Stimulated activated CD8-positive, alpha-beta memory T cell treated with anti-CD3 and anti-CD28 coated beads, Interleukin-12 subunit alpha, Interleukin-12 subunit beta, amount 100 ng/mL, for 1 hour (primary cell): Measurements from ENCODE around the gene RNF112.
"Not testable (repeated sequence)": the region's sequence is repeated elsewhere in the genome, so short reads cannot be mapped to it uniquely, and the experiment has no call there.

Source experiments
- DNase-seq: peaks from one replicate; pipeline ENCODE4 v3.0.0-alpha.2; 2020; ENCODE audit warnings: low read depth

Gene RNF112

DNA sequence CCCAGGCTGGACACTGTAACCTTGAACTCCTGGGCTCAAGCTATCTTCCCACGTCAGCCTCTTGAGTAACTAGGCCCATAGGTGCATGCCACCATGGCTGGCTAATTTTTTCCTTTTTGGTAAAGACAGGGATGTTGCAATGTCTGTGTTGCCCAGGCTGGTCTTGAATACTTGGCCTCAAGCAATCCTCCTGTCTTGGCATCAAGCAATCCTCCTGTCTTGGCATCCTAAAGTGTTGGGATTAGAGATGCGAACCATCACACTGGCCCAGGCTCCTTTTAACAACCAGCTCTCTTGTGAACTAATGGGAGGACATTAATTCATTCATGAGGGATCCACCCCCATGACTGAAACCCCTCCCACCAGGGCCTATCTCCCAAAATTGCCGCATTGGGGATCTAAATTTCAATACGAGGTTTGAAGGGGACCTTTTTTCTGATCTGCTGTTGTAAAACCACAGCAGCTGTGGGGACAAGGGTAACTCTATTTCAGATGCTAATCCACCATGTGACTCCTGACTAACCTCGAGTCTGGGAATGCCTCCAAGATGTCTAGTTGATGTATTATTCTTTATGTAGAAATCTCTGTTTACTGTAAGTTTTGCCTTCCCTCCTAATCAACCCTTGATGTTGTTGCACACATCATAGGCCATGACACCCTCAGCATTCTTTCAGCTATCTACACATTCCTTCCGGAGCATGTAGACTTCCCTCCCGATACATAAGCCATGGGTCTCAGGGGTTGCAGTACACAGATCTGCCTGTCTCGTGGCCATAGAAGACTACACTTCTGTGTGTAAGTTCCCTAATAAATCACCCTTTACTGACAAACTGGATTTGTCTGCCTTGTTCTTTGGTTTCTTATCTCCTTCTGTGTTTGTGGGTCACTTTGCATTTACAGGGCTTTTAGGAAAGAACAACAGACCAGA is 37.6 kb downstream of the RNF112 start:
- no peak for DNase-seq

DNA sequence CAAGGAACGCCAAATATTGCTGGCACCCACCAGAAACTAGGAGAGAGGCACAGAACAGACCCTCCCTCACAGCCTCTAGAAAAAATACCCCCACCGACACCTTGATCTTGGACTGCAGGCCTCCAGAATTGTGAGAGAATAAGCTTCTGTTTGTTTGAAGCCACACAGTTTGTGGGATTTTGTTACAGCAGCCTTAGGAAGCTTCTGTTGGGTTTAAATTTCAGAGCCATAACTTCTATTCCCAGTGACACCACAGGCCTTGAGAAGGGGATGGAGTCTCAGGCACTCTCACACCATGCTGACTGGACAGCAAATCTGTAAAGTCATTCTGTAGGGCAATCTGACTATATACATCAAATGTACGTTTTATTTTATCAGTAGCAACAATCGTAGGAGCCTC is 38.6 kb downstream of the RNF112 start:
- no peak for DNase-seq

DNA sequence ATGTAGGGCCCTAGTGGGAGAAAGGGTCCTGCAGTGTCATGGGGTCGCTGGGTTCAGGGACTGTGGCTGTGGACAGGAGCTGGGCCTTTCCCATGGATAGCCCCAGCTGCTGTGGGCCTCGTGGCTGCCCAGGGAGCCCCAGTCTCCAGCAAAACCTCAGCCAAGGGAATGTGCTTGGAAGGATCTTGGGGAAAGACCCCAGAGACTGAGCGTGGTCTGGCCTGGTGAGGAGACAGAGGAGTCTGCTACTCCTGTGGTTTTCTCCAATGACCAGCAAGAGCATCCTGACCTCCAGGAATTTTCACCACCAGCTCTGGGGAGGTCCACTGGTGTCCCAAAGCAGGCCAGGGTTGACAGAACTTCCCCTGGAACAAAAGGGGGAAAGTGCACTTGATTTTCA is 42.3 kb downstream of the RNF112 start:
- no peak for DNase-seq

DNA sequence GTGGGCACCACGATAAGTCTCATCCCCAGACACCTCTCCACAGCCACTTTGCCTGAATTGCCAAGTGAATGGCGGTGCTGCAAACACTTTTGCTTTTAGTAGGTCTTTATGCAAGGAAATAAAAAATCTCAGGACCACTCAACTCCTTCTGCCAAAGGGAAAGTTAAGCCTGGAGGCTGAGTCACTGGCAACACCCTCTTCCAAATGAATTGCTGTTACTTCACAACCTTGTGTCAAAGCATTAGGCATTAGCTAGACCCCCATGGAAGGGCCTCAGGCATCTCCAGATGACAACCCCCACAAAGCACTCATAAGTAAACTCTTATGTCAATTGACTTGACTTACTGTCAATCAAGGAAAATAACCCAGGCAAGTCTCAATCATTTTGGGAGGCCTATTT is 43.0 kb downstream of the RNF112 start:
- no peak for DNase-seq

DNA sequence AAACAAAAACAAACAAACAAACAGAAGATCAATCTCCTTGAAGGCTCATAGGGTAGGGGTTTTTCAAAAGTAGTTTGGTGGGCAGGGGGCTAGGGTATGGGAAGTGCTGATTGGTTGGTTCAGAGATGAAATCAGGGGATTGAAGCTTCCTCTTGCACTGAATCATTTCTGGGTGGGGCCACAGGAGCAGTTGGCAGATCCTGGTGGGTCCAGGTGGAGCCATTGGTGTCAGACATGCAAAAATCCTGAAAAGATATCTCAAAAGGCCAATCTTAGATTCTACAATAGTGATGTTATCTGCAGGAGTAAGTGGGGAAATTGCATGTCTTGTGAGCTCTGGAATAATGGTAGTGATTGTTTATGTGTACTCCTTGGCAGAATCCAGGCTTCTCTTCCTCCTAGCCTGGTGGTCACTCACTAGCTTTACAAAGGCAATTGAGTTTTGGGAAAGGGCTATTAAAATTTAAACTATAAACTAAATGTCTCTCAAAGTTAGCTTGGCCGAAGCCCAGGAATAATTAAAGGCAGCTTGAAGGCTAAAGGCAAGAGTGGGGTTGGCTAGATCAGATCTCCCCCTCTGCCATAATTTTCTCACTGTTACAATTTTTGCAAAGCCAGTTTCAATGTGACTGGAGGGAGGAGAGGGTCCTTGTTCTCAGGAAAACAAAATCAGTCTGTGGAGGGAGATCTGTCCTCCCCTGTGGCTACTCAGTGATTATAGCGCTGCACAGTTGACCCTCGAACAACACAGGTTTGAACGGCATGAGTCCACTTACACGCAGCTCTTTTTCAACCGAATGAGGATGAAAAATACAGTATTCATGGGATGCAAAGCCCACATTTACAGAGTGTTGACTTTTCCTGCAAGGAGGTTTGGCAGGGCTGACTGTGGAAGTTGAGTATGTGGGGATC is 45.2 kb downstream of the RNF112 start:
- DNase-seq = no peak

DNA sequence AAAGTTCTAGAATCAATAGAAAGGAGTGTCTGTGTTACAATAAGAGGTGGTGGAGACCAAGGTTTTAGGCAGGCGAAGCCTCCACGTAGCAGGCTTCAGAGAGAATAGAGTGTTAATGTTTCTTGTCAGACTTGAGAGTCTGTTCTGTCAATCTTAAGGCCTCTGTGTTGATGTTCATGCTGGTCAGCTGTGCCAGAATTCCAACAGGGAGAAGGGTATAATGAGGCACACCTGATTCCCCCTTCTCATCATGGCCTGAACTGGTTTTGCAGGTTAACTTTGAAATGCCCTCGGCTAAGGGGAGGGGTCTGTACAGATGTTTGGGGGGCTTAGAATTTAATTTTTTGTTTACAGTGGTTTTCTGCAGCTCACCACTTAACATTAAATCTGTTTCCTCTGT is 46.0 kb downstream of the RNF112 start:
- no peak for DNase-seq

DNA sequence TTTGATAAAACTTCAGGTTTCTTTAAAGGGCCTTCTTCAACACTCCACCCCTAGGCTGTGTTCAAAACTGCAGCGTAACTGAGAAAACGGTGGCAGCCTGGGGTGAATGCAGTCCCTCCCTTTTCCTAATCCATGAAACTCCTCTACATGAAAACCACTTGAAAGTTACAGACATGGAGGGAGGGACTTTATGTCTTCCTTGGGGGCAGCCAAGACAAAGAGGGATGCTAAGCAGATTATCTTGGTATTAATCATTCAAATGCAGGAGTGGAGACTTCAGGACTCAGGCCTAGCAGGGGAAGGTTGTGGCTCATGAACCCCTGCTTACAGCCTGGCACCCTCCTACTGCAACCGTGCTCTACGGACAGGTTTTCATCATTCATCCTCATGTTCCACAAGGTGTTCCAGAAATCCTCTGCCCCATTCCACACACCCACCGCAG is 46.8 kb downstream of the RNF112 start:
- no peak for DNase-seq

DNA sequence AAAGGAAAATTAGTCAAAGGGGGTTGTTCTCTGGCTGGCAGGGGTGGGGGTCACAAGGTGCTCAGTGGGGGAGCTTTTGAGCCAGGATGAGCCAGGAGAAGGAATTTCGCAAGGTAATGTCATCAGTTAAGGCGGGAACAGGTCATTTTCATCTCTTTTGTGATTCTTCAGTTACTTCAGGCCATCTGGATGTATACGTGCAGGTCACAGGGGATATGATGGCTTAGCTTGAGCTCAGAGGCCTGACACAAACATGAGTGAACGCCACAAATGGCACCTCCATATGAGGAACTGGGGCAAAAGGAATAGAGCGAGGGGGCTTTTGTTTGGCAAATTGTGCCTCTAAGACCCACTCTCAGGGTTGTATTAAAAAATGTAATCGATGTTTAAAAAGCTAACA is 47.4 kb downstream of the RNF112 start:
- not testable (repeated sequence) for DNase-seq

DNA sequence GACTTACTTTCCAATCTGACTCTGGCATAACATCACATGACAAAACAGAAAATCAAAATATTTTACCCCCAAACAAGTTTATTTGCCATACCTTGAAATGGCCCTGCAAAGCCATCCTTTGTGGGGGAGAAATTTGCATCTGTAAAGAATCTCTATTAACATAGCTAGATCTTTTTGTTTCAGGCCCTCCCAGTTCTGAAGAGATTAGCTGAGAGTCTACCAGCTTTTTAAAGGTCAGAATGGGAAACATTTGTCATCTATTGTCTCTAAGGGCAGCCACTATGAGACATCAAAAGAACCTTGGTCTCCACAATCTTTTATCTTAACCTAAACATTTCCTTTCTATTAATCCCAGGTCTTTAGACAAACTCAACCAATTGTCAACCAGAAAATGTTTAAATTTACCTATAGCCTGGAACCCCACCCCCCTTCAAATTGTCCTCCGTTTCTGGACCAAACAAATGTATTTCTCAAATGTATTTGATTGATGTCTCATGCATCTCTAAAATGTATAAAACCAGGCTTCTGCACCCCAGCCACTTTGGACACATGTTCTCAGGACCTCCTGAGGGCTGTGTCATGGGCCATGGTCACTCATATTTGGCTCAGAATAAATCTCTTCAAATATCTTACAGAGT is 48.1 kb downstream of the RNF112 start:
- not testable (repeated sequence) for DNase-seq

DNA sequence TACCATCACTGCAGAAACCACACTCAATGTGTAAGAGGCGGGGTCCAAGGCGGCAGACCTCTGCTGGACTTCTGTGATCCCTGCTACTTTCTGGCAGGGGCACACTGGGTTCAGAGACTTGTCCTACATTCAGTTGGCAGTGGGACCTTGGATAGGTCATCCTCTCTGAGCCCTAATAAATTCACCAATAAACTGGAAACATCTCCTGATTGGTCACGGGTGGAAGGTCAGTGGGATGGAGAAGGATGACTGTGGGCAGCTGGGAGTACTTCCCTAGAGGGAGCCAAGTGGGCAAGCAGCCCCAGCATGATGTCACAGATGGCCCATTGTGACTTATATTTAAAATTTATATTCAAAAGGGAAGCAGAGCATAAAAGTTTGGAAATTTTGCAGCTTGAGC is 49.7 kb downstream of the RNF112 start:
- DNase-seq = no peak

DNA sequence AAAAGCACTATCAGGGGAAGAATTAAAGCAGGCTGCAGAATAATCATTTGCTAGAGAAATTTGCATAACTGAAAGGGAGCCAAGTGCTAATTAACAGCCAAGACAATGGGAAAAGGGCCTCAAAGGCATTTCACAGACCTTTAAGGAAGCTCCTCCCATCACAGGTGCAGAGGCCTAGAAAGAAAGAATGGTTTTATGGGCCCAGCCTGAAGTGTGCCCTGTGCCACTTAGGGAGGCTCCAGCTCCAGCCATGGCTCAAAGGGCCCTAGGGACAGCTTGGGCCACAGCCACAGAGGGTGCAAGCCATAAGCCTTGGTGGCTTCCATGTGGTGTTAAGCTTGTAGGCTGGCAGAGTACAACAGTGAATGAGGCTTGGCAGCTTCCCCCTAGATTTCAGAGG is 50.1 kb downstream of the RNF112 start:
- no peak for DNase-seq

DNA sequence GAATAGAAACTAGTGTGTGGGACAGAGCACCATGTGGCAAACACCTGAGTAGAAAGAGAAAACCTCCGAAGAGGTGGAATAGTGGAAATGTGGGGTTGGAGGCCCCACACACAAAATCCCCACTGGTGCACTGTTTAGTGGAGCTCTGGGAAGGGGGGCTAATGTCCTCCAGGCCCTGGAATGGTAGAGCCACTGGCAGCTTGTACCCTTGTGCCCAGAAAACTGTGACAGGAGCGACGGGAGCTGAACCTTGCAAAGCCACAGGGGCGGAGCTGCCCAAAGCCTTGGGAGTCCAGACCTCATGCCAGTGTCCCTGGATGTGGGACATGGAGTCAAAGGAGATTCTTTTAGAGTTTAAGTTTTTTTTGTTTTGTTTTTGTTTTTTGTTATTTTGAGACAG is 50.6 kb downstream of the RNF112 start:
- DNase-seq = no peak

DNA sequence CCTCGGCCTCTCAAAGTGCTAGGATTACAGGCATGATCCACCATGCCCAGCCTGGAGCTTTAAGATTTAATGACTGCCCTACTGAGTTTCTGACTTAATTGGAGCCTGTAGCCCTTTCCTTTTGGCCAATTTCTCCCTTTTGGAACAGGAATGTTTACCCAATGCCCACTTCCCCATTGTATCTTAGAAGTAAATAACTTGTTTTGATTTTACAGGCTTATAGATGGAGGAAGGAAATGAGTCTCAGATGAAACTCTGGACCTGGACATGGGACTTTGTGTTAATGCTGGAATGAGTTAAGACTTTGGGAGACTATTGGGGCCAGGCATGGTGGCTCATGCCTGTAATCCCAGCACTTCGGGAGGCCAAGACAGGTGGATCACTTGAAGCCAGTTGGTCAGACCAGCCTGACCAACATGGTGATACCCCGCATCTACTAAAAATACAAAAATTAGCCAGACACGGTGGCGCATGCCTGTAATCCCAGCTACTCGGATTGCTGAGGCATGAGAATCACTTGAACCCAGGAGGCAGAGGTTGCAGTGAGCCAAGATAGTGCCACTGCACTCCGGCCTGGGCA is 51.5 kb downstream of the RNF112 start:
- not testable (repeated sequence) for DNase-seq

DNA sequence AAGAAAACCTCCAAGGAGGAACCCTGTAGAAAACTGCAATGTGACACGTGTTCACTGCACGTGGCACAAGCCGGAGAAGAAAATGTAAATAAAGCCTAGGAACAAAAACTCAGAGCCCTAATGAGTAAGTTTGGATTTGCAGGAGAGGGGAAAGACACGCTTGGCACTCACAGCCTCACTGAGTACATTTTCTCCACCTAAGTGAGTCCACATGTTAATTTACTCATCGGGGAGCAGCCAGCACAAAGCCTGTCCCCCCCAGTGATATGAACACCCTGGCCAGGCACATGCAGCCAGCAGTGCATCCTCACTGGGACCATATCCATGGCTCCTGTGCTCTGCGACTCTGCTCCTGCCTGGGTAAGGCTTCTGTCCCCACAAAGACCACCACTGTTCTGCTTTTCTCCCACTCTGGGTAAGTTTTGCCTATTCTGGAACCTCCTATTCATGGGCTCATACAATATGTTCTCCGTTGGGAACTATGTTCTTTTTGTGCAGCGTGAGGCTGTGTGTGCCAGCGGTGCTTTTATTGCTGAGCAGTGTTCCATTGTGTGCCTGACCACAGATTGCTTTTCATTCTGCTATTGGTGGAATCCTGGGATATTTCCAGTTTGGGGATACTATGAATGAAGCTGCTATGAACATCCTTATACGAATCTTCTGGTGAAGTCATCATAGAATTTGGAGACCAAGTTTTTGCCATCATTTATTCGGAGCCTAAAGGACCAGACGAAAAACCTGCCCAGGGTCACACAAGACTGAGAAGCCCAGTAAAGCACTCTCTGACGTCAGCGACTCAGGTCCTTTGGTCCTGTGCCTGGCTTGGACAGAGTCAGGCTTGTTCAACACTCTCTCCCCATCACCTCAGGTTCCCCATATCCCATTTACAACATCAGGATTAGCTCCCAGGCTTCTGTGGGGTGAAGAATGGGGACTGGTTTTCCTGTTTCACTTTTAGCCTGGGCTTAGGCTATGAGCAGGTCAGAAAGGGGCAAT is 53.3 kb downstream of the RNF112 start:
- no peak for DNase-seq
